ENCODE data around the gene MAN1B1.
A peak's percentile ranks its signal among the peaks of the same experiment; 100 is the strongest.

Gene MAN1B1

GRCh38 chr9:137055385-137056364 is 31.1 kb upstream of the MAN1B1 start:
- peak; percentile 94 for ATAC-seq
- TF ChIP-seq ESRRG (CRISPR knock-in tag; IDR thresholded peaks at IDR 0.05): no peak
- TF ChIP-seq PPARA (CRISPR knock-in tag; IDR thresholded peaks at IDR 0.05; ENCODE audit: borderline replicate concordance): no peak
- TF ChIP-seq SNAI2 (CRISPR knock-in tag; IDR thresholded peaks at IDR 0.05): no peak
- TF ChIP-seq TSHZ2 (CRISPR knock-in tag; IDR thresholded peaks at IDR 0.05): peak; percentile 71; the same call in 1 of the 2 replicates
- no peak for TF ChIP-seq CSDC2 (CRISPR knock-in tag; IDR thresholded peaks at IDR 0.05)
- TF ChIP-seq BACH2 (CRISPR knock-in tag; IDR thresholded peaks at IDR 0.05; ENCODE audit: borderline replicate concordance): no peak
- no peak for TF ChIP-seq CSRNP3 (CRISPR knock-in tag; IDR thresholded peaks at IDR 0.05)
- TF ChIP-seq, protein P1, sequence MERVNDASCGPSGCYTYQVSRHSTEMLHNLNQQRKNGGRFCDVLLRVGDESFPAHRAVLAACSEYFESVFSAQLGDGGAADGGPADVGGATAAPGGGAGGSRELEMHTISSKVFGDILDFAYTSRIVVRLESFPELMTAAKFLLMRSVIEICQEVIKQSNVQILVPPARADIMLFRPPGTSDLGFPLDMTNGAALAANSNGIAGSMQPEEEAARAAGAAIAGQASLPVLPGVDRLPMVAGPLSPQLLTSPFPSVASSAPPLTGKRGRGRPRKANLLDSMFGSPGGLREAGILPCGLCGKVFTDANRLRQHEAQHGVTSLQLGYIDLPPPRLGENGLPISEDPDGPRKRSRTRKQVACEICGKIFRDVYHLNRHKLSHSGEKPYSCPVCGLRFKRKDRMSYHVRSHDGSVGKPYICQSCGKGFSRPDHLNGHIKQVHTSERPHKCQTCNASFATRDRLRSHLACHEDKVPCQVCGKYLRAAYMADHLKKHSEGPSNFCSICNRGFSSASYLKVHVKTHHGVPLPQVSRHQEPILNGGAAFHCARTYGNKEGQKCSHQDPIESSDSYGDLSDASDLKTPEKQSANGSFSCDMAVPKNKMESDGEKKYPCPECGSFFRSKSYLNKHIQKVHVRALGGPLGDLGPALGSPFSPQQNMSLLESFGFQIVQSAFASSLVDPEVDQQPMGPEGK (CRISPR knock-in tag; IDR thresholded peaks at IDR 0.05; ENCODE audit: borderline replicate concordance): no peak

DNA sequence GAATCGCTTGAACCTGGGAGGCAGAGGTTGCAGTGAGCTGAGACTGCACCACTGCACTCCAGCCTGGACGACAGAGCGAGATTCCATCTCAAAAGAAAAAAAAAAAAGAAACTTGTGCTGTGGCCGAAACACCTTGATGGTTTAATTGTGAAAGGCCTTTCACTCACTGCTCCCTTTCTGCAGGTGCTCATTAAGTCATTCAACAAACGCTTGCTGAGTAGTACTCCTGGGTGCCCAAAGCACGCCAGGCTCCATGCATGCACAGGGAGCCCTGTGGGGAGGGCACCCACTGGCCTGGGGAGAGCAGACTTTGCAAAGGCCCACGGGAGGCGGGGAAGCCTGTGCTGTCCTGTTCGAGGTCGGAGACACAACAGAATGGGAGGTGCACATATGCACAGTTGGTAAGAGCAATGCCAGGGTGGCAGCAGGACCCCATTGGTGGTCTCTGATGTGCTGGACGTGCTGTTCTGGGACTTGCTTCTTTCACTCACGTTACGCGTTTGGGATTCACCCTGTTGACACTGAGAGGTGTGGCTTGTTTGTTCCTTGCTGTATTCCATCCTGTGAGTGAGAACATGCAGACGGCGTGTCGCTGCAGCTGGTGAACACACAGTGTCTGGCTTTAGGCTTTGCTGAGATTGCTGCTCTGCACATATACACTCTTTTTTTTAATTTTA is 29.9 kb upstream of the MAN1B1 start:
- TF ChIP-seq TCF4 (CRISPR knock-in tag; IDR thresholded peaks at IDR 0.05; ENCODE audit: borderline replicate concordance) (no peak), ARNTL (CRISPR knock-in tag; IDR thresholded peaks at IDR 0.05; ENCODE audit: borderline replicate concordance, low read depth) (no peak), ZNF70 (CRISPR knock-in tag; IDR thresholded peaks at IDR 0.05) (no peak)

DNA sequence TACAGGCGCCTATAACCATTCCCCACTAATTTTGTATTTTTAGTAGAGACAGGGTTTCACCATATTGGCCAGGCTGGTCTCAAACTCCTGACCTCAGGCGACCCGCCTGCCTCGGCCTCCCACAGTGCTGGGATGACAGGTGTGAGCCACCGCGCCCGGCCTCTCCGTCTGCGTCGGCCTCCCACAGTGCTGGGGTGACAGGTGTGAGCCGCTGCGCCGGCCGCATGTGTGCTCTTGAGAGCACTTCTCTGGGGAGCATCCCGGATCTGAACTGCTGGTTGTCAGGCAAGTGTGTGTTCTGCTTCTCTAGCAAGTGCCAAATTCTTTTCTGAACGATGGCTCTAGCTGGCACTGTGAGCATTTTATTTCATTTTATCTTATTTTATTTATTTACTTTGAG is 29.2 kb upstream of the MAN1B1 start:
- TF ChIP-seq ZNF565 (CRISPR knock-in tag; conservative IDR thresholded peaks at IDR 0.05; ENCODE audit: low read depth) (no peak), TOX (CRISPR knock-in tag; IDR thresholded peaks at IDR 0.05; ENCODE audit: borderline replicate concordance) (no peak)
- ATAC-seq: no peak

More for the DNA sequence above, 29.9 kb upstream of the MAN1B1 start:
- ATAC-seq: no peak

- no peak for ATAC-seq
- TF ChIP-seq SNAI2 (CRISPR knock-in tag; IDR thresholded peaks at IDR 0.05) (no peak), ZFP3 (CRISPR knock-in tag; IDR thresholded peaks at IDR 0.05) (no peak), TOX (CRISPR knock-in tag; IDR thresholded peaks at IDR 0.05; ENCODE audit: borderline replicate concordance) (no peak), OSR1 (CRISPR knock-in tag; IDR thresholded peaks at IDR 0.05) (no peak), CSDC2 (CRISPR knock-in tag; IDR thresholded peaks at IDR 0.05) (no peak), TSHZ2 (CRISPR knock-in tag; IDR thresholded peaks at IDR 0.05) (no peak), ZNF70 (CRISPR knock-in tag; IDR thresholded peaks at IDR 0.05) (no peak), ESRRG (CRISPR knock-in tag; IDR thresholded peaks at IDR 0.05) (no peak), GLIS3 (CRISPR knock-in tag; IDR thresholded peaks at IDR 0.05) (no peak), RARB (CRISPR knock-in tag; IDR thresholded peaks at IDR 0.05) (no peak), ISL1 (CRISPR knock-in tag; IDR thresholded peaks at IDR 0.05) (no peak)
- TF ChIP-seq, protein P1 (CRISPR knock-in tag; IDR thresholded peaks at IDR 0.05; ENCODE audit: borderline replicate concordance): no peak
Measured at GRCh38 chr9:137058521-137059234, 28.1 kb upstream of the MAN1B1 start.
